GM12864 (cell line): Measurements from ENCODE around the gene ZMYND10.

ENCODE experiments used
- DNase-seq: peaks from one replicate; pipeline ENCODE4 v3.0.0-alpha.2; 2011; ENCODE audit warnings: low read depth
- H3K4me3 ChIP-seq: 2 replicates; pipeline ENCODE4 v1.5.1; 2011; ENCODE audit warnings: mild to moderate bottlenecking, low read depth, low read length, control low read depth
- TF ChIP-seq, protein P1 (sequence below): IDR thresholded peaks from 2 replicates; pipeline ENCODE4 v1.5.1; 2011; ENCODE audit warnings: low read depth, mild to moderate bottlenecking, moderate library complexity, low read length, control low read depth, inconsistent platforms; ENCODE audit errors: missing control alignments

ZMYND10 gene

GRCh38 chr3:50322115-50322385 is 23.5 kb downstream of the ZMYND10 start:
- TF ChIP-seq, protein P1, sequence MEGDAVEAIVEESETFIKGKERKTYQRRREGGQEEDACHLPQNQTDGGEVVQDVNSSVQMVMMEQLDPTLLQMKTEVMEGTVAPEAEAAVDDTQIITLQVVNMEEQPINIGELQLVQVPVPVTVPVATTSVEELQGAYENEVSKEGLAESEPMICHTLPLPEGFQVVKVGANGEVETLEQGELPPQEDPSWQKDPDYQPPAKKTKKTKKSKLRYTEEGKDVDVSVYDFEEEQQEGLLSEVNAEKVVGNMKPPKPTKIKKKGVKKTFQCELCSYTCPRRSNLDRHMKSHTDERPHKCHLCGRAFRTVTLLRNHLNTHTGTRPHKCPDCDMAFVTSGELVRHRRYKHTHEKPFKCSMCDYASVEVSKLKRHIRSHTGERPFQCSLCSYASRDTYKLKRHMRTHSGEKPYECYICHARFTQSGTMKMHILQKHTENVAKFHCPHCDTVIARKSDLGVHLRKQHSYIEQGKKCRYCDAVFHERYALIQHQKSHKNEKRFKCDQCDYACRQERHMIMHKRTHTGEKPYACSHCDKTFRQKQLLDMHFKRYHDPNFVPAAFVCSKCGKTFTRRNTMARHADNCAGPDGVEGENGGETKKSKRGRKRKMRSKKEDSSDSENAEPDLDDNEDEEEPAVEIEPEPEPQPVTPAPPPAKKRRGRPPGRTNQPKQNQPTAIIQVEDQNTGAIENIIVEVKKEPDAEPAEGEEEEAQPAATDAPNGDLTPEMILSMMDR = no peak
- peak overlapping the region; percentile 61 for H3K4me3 ChIP-seq
- DNase-seq = no peak

DNA sequence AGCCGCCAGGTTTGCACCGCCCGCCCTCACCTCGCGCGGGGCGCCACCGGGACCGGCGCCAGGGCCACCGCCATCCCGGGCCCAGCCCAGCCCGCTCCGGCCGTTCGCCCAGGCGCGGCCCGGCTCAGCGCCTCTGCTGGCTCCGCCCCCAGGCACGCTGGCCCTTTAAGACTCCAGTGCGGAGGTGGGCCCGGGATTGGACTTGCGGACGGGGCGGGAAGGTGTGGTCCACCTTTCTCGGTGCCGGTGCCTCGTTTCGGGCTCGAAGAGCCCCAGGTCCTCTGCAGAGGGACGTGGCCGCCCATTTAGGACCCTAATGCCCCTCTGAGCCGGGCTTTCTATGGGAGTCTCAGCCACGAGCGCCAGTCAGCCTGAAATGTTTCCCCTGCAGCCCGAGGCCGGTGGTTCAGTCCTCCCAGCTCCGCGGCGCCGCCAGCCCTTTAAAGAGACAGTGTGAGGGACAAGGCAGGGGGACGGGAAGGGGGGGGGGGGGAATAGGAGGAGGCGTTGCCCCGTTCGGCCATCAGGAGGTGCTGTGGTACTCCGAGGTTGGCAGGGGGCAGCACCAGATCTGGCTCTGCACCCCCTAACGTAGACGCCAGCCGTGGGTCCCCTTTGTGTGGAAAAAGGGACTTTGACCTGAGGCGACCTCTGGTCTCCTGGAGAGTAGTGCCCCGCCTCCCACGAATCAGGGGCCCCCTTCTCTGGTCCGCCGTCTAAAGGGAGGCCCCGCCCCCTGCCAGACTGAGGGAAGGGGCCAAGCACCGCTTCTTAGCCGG is 24.0 kb downstream of the ZMYND10 start:
- H3K4me3 ChIP-seq = peak overlapping the region; percentile 61
- TF ChIP-seq, protein P1 = peak; percentile 60
- DNase-seq = no peak

GRCh38 chr3:50320853-50321335 is 24.6 kb downstream of the ZMYND10 start:
- no peak for DNase-seq
- H3K4me3 ChIP-seq = peak overlapping the region; percentile 61
- TF ChIP-seq, protein P1 = no peak

DNA sequence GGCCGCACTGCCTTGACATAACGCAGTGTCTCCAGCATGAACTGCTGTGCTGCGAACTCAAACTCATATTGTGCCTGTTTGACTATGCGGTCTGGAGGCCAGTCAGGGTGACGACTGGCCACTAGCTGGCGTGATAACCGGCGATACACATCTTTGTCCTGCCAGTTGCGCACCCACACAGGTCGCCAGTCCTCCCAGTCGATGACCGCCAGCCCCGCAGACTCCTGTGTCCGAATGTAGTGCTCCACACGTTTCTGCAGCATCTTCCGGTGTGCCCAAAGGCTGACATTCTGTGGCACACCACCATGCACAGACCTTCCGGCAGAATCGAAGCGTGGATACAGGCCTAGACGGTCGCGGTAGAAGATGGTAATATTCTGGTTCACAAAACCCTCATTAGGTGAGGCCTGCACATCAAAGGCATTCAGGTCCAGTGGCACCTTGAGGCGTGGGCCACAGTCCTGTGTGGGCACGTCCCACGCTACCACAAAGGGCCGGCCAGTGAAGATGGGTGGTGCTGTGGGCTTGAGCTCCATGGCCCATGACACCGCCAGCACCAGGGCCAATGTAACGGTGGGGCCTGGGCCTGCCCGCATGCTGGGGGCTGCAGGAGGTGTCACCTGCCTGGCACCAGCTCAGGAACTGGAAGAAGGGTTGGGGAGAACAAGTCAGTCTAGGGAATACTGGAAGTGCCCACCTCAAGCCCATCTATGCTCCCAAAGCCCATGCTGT is 25.5 kb downstream of the ZMYND10 start:
- peak overlapping the region; percentile 61 for H3K4me3 ChIP-seq
- no peak for DNase-seq
- TF ChIP-seq, protein P1 = no peak

GRCh38 chr3:50319181-50319893 is 26.2 kb downstream of the ZMYND10 start:
- no peak for DNase-seq
- no peak overlapping the region for H3K4me3 ChIP-seq
- TF ChIP-seq, protein P1 = no peak

GRCh38 chr3:50318615-50319014 is 26.9 kb downstream of the ZMYND10 start:
- TF ChIP-seq, protein P1 = no peak
- DNase-seq = no peak
- no peak overlapping the region for H3K4me3 ChIP-seq
